HG02852 (cell line): ENCODE results near the gene SCN9A.
A peak's percentile ranks its signal among the peaks of the same experiment; 100 is the strongest.

Experiments
- ATAC-seq: cut with Tn5 transposase; IDR thresholded peaks from one replicate; pipeline ENCODE4 v1.9.1; 2021; ENCODE audit warnings: mild to moderate bottlenecking, moderate library complexity; ENCODE audit not compliant: unreplicated experiment

The SCN9A gene

DNA sequence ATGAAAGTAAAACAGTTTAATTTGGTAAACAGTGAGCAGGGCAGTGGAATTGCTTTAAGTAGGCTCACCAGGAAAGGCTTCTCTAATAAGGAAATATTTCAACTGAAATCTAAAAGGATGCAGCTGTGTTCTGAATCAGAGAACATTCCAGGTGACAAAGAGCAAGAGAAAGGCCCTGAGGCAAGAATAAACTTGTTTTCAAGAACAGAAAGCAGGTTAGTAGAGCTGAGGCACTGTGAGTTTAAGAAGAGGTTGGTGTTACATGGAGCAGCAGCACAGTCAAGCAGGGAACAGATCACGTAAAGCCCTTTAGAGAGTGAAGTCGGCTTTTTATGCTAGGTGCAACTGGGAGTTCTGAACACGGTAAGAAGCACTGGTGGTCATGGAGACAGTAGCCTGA is 191.0 kb downstream of the SCN9A start:
- no peak for ATAC-seq

DNA sequence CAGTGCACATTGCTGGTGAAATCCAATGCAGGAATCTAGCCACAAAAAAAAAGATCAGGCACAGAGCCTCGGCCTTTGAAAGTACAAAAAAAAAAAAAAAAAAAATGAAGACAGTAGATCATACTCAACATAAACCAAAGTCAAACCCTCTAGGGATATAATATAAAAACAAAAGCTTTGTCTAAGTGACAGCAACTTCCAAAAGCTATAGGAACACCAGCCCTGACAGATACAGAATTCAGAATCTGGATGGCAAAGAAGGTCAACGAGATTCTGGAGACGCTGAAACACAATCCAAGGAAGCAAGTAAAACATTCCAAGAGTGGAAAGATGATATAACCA is 194.0 kb downstream of the SCN9A start:
- ATAC-seq, result no peak

DNA sequence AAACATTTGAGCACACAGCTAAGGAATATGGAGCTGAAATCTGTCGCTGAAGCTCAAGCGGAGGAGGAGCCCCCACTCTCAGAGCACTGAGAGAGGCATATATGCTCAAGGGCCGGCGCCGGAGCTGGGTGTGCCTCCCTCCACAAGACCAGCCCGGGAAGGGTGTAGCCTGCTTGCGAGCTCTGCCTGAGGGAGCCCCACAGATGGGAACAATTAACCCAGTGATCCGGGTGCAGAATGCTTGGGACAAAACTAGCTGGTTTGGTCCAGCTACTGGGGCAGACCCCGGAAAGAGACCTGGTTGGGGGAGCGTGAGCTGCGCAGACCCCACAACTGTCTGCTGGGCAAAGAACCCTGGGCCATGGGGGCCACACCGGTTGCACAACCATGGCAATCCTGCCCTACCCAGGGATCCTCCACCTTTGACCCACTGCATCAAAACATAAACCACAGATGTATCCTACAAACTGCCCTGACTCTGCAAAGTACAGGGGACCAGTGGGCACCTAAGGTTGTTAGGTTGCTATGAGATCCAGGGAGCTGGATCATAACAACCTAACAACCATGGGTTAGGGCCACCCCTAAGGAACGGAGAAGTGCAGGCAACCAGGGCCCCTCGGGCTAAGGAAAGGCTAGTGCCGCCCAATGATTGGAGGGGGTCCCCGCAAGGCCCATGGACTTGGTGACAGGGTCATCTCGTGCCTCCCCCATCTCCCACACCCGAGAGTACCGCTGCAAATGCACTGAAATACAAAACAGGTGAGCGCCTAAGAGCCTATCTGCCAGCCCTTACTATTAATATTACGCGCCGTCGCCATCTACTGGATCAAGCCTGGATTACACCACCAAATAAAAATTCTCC is 194.6 kb downstream of the SCN9A start:
- peak; percentile 92 for ATAC-seq

DNA sequence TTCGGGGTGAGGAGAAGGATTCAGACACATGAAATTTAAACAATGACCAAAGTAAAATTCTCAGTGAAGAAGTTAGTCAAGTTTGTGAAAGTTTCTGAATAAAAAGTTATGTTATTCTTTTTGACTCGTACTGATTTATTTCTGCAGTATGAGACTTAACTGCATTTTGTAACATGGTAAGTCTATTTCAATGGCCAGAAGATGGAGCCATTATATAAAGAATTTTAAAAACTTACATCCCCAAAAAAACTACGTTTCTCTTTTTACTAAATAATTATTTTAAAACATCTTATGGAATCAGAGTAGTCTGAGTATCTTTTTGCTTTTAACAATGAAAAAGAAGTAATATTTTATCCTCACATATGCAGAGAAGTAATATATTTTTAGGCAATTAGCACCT is 196.5 kb downstream of the SCN9A start:
- ATAC-seq, result no peak

DNA sequence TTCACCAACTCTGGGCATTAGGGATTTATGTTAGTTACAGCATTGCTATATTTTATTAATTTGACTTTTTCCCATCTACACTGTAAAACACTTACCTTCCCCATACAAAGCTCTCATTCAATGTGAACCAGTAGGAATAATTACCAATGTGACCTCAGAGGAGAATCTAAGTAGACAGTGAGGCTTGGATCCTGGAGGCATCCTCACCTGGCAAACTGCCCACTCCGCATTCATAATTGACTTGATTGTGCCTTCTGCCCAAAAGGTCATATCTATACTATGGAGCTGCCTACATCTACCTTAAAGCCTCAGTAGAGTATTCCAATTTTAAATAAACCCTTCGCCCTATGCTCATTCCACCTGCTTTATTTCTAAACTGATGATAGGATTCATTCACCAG is 202.5 kb downstream of the SCN9A start:
- ATAC-seq, result no peak

DNA sequence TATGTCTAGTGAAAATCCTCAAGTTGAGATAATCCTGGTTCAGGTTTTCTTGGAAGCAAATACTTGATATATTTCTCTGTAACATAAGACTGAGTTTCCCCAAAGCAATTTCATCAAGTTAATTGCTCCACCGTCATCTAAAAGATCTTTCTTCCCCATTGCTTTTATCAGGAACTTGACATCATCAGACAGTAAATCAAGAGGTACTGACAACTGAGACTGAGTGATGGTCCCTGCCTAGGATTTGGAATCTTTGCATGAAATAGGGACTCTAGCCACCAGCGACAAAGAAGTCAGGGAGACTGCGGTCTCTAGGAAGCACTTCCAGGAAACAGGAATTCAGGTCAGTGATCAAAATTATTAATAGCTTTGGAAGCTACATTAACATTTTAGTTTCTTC is 204.5 kb downstream of the SCN9A start:
- ATAC-seq, result no peak

DNA sequence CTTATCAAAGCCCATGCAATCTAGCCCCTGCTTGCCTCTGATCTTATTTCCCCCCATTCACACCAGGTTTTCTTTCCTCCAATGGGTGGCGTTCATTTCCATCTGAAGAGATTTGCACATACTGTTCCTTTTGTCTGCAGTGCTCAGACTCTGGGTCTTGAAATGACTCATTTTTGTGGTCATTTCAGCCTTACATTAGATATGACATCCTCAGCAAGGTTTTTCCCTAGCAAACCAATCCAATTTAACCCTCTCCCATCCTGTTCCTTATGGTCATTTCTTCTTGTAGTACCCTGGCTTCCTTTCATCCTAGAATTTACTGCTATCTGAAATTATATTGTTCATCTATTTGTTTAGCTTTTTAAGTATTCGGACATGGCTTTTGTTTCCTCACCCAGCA is 205.4 kb downstream of the SCN9A start:
- ATAC-seq, result no peak

DNA sequence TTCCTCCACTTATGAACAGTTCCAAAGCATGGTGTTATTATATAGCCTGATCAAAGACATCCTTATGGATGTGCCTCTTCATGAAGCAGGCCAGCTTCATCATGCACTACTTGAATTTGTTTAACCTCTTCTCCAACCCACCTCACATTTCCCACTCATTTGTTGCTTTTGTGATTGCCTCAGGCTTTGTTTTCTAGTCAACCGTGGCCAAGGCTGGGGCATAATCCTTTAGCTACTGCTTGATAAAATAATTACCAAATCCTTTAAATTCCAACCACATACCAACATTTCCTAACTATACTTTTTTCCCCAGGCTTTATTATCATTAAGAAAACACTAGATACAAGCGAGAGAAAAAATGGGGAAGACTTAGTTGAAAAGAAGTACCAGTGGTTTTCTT is 208.3 kb downstream of the SCN9A start:
- ATAC-seq, result no peak

DNA sequence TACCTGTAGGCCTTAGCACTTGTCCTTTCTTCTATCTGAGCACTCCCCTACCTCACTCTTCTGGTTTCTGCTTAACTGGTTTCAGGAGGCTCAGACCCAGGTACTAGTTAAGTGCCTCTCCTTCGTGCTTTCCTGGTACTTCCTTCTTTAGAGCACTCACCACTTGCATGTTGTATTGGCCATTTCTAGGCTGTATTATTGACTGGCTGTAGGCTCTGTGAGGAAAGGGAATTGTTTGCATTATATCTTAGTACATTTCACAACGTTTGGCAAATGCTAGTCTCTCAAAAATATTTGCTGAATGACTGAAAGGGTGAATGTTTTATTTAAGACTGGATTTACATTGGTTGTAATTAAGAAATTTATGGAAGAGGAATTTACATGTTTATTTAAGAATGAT is 212.0 kb downstream of the SCN9A start:
- no peak for ATAC-seq

DNA sequence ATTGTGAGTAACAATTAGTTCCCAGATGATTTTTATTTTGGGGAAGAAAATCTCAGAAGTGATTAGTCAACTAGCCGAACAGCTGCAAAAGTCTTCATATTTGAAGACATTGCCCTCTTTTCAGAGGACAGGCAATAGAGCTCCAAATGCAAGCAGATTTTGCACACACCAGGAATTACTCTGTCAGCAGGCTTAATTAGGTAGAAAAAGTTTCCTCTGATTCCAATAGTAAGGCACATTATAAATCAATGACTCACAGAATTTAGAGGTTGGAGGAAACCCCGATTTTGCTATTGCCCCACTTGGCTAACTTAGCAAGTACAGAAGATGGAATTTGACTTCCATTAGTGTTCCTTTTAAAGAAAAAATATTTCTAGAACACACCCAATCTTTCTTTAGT is 217.2 kb downstream of the SCN9A start:
- no peak for ATAC-seq

DNA sequence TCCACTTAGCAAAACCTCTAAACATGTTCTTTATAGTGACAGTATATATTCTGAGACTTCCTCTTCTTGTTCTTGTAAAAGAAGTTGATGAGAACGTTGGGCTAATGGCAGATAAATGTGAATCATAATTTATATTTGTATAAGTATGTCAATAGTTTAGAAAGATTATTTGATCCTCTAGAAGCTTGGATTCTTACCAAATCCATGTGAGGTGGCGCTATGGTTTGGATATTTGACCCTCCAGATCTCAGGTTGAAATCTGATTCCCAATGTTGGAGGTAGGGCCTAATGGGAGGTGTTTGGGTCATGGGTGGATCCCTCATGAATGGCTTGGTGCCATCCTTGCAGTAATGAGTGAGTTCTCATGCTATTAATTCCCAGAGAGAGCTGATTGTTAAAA is 218.2 kb downstream of the SCN9A start:
- no peak for ATAC-seq

DNA sequence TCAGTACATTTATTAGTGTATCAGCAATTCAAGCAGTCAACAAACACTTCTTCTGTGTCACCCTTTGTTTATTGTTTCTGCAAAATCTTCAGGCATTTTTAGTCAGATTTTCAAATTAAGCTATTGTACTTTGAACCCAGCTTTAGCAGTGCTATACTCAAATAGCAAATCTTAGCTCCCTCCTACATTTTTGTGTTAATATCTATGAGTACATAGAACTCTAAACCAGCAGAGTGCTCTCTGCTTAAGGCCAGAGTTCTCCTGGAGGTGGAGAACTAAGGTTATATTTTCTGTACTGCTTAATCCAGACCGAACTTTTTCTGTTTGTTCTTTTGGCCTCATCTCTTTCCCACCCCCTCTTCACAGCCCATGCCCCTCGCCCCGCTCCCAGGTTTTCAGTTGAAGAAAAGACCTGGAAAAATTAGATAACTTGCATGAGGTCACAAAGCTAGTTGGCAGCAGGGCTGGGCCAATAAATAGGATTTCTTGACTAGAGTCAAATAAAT is 218.7 kb downstream of the SCN9A start:
- ATAC-seq, result no peak

DNA sequence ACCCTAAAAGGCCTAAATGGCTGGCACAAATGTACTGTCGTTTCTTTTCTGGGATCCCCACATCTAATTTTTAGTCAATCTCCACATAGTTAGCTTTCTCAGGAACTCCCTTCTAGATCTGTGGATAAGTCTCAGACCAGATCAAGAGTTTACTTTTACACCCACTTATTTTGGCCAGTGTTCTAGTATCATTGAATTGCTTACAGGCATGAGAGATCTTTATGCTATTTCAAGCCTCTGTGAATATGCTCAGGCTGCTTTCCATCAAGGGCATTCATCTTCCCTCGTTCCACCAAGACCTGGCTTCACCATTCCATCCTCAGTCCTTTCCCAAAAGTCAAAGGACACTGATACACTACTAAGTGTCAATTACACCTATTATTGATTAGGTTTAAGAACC is 220.2 kb downstream of the SCN9A start:
- no peak for ATAC-seq

DNA sequence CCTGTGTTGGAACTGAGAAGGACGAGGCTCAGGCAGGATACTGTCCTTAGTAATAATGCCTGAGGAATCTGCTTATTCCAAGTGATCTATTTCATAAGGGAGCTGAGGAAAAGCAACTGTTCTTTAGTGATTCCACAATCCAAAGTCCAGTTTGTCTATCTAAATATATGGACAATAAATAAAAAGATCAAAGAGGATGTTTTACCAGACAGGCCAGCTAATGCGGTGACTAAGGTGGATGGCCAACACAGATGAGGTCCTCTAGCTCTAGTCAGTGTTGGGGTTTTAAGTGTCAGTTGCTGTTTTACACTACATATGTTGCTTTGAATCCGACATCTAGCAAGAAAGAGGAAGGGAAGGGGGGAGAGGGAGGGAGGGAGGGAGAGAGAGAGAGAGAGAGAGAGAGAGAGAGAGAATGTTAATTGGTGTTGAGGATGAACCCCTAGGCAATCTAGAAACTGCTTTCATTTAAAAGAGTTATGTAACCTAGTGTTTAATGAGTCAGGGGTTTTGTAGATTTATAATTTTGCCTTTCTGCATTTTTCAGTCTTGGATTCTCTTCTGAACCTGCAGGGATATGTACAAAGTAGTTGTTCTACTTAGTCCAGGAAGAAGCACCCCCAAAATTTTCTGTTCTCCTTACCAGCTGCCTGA is 220.9 kb downstream of the SCN9A start:
- ATAC-seq, result no peak

DNA sequence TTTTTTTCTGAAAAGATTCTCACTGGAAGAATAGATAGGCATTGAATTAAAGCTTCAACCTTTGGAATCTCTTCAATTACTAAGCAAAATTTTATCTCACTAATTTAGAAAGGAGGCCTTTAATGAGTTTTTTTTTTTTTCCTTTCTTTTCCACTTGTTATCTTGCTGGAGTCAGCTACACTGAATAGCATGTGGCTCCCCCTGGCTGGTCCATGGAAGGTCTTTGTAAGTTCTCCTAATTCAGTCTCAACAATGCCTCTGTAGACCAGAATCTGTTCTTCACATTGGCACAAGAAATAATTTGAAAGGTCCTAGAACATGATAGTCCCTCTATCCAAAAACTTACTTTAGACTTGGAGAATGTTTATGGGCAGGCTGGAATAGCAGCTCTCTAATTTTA is 223.7 kb downstream of the SCN9A start:
- no peak for ATAC-seq

DNA sequence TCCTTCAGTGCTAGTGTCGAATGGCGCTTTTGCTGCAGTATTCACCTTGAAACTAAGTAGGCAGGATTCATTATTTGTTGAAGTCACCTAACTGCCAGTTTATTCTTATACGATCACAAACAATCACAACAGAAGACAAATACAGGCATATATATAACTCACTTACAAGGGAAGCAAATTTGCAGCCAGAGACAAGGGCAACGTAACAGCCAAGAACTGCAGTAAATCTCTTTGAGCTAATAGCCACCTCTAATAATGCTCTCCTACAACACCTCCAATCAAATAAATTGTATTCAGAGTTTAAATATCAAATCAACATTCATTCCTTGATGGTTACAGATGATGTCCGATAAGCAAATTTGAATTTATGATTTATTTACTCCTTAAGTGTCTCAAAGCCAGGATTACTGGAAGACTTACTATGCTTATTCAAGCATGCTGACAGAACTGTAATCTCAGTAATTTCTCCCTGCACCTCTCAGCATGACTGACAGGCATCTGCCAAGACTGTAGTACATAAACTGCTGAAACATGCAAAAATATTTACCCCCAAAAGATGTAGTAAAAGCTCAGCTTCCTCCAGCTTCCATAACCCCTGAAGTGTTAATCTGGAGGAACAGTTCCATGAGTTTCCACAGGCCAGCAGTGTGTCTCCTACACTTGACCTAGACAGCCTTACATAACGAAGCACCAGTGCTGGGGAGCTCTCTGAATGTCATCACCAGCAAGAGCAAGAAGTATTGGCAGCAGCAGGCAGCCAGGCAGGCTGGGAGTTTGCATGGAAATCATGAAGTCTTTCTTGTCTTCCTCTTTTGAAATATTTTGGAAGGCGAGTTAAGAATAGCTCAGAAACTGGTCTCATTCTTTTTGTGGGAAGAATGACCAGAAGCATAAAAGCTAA is 227.0 kb downstream of the SCN9A start:
- ATAC-seq, result no peak

DNA sequence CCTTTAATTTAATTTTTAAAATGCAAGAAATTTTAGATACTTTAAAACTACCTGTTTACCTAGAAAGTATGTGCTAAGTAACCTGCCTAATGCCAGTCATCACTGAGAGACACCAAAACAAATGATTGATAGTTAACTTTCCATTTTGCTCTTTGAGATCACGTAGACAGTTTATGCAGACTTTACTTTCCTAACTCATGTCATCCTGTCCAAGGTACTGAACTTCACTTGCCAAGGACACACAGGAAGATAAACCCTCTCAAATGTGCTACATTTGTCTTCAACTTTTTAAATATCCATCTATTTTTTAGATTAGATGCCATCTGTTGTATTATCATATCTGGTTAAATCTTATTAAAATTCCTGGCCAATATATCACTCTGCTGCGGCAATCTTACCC is 227.9 kb downstream of the SCN9A start:
- ATAC-seq, result no peak
